EH (cell line): ENCODE data around the gene CFAP410.
A peak's percentile ranks its signal among the peaks of the same experiment; 100 is the strongest.
"Not testable (repeated sequence)": the region's sequence is repeated elsewhere in the genome, so short reads cannot be mapped to it uniquely, and the experiment has no call there.

Experiments used
- DNase-seq: peaks from one replicate; pipeline ENCODE4 v3.0.0-alpha.2; 2015; ENCODE audit warnings: low read depth

The CFAP410 gene

GRCh38 chr21:44316277-44316900, 22.8 kb downstream of the CFAP410 start:
- no peak for DNase-seq

GRCh38 chr21:44315691-44316203, 23.4 kb downstream of the CFAP410 start:
- DNase-seq, result no peak

DNA sequence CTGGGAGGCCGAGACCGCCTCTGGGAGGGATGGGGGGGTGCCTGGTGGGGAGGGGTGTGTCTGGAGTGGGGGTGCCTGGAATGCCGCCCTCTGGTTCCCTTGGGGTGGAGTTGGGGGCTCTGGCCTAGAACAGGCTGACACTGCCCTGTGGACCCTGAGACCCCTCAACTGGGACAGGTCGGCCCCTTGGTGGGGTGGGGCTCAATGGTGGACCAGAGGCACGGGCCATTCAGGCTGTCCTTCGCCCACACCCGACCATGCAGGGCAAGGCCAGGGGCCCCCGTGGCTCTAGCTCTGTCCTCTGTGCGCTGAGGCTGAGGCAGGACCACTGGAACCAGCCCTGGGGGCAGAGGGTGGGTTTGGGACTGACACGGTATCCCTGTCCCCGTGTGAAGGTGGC, 24.6 kb downstream of the CFAP410 start:
- no peak for DNase-seq

- no peak for DNase-seq
Measured at GRCh38 chr21:44314128-44314527, 25.1 kb downstream of the CFAP410 start.

DNA sequence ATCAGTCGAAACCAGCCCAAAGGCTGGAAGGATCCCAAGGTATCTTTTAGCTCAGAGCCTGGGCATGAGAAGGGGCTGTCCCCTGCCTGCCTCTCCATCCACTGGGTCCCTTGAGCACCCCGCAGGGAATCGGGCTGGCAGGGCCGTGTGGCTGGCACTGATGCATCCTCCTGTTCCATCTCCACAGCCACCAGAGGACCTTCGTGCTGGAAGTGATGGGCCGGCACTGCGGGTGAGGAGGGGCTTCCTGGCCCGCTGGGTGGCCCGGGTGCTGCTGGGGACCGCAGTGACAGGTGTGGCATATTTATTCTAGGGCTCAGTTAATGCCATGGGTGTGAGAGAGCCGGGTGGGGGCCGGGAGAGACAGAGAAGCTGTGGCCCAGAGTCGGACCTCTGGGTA, 25.7 kb downstream of the CFAP410 start:
- DNase-seq, result no peak

GRCh38 chr21:44312716-44313115, 26.5 kb downstream of the CFAP410 start:
- DNase-seq, result no peak

- DNase-seq, result no peak
Measured at GRCh38 chr21:44312089-44312488, 27.1 kb downstream of the CFAP410 start.

DNA sequence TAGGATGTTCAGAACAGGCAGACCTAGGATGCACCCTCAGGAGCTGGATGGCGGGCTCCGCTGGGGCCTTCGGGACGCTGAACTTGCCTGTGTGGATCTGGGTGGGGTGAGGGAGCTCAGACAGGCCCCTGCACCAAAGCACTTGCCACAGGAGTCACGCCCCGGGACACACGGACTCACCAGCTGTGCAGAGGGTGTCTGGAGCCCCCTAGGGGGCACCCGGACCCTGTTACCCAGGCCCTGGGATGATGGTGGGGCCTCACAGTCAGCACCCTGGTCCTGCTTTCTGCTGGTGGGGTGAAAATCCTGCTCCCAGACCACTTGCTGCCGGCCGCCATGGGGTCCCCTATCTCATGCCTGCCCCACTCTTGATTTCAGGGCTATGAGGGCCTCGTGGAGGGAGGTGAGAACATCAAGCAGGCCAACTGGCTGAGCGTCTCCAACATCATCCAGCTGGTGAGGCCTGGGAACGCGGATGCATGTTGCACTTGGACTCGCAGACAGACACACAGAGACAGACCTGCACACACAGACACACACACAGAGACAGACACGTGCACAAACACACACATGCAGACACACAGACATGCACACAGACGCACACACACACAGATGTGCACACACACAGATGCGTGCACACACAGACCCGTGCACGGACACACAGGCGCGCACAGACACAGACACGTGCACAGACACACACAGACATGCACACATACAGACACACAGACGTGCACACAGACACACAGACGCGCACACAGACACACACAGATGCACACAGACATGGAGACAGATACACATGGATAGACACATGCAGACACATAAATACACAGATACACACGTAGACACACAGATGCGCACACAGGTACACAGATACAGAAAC, 28.3 kb downstream of the CFAP410 start:
- DNase-seq, result no peak

DNA sequence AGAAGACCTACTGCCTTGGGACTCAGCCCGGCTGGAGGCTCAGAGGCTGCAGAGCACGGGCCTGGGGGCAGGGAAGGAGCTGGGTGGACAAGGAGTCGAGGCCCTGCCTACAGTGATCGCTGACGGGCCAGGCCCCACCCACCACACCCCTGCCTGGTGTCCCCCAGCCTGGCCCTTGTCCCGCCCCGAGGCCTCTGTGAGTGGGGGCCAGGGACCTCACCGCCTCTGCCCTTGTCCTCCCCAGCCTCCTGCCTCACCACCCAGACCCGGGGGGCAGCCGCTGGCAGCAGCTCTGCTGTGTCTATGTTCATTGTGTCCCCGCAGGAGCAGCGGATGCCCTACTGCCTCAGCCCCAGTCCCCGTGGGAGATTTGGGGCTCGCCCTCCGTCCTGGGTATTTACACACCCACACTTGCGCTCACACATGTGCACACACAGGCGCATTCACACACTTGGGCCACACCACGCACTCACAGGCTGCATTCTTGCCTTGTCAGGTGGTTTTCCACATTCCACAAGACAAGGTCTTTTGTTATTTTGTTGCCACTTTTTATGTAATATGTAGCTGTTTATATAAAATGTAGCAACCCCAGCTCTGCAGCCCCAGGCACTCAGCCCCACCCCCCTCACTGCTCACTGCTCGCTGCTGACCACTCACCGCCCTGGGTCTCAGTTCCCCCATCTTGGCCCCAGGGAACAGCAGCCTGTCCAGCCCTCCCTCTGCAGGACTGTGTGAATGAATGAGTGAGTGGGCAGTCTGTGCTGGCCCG, 32.1 kb downstream of the CFAP410 start:
- DNase-seq, result no peak

DNA sequence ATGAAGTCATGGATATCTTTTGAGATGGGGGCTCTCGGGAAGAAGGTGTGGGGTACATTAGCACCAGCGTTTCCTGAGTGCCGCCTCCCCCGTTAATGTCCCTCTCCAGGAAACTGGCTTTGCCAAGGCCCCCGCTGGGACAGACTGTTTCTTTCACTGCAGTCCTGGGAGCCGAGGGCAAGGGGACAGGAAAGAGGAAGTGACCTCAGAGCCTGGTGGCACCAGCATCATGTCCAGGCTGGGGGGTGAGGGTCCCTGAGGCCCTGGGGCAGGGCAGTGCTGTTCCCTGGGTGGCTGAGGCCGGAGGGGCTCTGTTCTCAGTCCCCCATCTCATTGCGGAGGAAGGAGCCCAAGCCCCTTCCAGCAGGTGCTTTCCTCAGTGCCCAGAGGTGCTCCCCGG, 33.5 kb downstream of the CFAP410 start:
- no peak for DNase-seq

DNA sequence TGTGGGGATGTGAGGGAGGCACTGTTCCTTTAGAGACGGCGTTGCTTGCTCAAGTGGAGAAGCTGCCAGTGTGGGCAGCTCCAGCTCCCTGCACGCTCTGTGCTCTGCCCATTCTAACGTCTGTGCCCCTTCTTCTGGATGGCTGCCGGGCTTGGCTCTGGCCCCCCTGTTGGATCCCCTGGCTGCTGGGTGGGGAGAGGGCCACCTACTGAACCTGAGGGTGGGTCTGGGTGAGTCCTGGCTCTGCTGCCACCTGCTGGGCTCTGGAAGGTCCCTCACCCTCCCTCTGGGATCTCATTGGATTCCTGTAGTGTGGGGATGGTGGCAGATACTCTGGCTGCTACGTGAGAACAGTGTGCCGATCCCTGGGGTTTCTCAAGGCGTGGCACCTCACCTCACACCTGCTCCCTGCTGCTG, 34.3 kb downstream of the CFAP410 start:
- DNase-seq, result peak; percentile 54

DNA sequence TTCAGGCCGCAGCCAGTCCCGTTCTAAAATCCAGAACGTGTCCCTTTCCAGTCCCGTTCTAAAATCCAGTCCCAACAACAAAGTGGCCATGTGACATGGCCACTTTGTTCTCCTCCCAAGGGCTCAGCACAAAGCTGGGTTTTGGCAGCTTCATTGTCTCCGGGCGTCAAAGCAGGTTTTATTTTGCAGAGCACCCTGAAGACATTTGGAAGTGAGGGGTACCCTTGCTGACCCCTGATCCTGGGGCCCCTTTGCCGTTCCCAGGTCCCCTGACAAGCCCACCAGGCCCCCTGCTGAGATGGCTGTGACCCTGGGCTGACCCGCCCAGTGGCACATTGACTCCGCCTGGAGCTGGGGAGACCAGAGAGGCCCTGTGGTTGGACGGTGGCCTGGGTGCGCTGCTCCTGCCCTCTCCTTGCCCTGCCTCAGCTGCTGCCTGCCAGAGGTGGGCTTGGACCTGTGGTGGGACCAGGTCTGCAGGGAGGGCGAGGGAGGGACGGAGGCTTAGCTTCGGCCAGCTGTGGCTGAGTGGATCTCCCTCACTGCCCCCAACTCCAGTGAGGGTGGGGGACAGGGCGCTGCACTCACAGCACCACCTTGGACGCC, 35.1 kb downstream of the CFAP410 start:
- DNase-seq, result no peak

GRCh38 chr21:44303490-44303981, 35.7 kb downstream of the CFAP410 start:
- no peak for DNase-seq

- not testable (repeated sequence) for DNase-seq
Measured at GRCh38 chr21:44302573-44303401, 36.4 kb downstream of the CFAP410 start.

GRCh38 chr21:44301961-44302406, 37.2 kb downstream of the CFAP410 start:
- no peak for DNase-seq

DNA sequence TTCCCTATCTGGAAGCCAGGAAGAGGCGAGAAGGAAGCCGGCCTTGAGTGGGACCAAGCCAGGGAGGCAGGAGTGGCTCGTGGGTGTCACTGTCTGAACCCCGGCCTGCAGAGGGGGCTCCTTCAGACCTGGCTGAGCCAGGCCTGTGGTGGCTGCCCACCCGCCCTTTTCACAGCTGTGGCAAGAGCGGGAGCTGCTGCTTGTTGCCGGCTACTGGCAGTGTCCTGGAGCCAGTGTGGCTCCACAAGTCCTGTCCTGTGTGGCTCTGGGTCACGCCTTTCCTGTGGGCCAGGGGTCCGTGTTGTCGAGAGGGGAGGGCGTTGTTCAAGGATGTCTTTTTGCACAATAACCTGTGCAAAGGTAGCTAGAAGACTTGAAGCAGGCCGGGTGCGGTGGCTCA, 38.0 kb downstream of the CFAP410 start:
- no peak for DNase-seq

GRCh38 chr21:44300262-44300959, 38.8 kb downstream of the CFAP410 start:
- DNase-seq, result peak; percentile 69

GRCh38 chr21:44299458-44300261, 39.5 kb downstream of the CFAP410 start, which contains the start of gene PFKL:
Gene PFKL (plus strand): TSS chr21:44300053. CDS start chr21:44300106, 53 bp downstream.
- peak; percentile 75 for DNase-seq

DNA sequence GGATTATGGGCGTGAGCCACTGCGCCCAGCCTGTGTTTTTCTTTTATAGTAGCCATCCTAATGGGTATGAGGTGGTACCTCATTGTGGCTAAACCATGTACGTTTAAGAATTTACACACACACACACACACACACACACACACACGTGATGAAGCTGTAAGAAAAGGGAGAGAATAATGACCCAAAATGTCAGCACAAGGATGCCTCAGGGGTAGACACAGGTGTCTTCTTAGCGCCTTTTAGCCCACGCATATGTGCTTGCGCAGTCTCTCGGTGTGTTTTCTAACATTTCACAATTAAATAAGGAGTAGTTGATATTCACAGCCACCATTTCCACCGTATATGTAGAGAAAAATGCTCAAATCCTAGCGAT, 40.1 kb downstream of the CFAP410 start:
- no peak for DNase-seq
